NCI-H446 (cell line): ENCODE results near the gene C2orf72.
"Not testable (repeated sequence)": the region's sequence is repeated elsewhere in the genome, so short reads cannot be mapped to it uniquely, and the experiment has no call there.

Experiments used
- DNase-seq, 2 experiments: peaks; one replicate each; lab custom pipeline; 2025; lab: John Stamatoyannopoulos, UW

Gene C2orf72

GRCh38 chr2:231037202-231037730, at the start of gene C2orf72:
TSS of gene C2orf72 (plus strand) at chr2:231037523. CDS start at chr2:231037566, 43 bp downstream.
- DNase-seq: no peak

- DNase-seq: no peak
These were observed 47.6 kb upstream of the C2orf72 start for GRCh38 chr2:230989731-230990130.

GRCh38 chr2:230990131-230990898, 47.0 kb upstream of the C2orf72 start:
- no peak for DNase-seq

GRCh38 chr2:230990899-230991150, 46.5 kb upstream of the C2orf72 start:
- DNase-seq: no peak

- no peak for DNase-seq
These were observed 45.7 kb upstream of the C2orf72 start for GRCh38 chr2:230991598-230991997.

- no peak for DNase-seq
These were observed 41.5 kb upstream of the C2orf72 start, which contains the start of gene SPATA3 for GRCh38 chr2:230995821-230996220. TSS of gene SPATA3 (plus strand) at chr2:230996121. CDS start at chr2:230996234, 113 bp downstream.

GRCh38 chr2:230996661-230997060, 40.7 kb upstream of the C2orf72 start:
- no peak for DNase-seq

- no peak for DNase-seq
These were observed 38.4 kb upstream of the C2orf72 start for GRCh38 chr2:230998882-230999281.

GRCh38 chr2:230999477-230999876, 37.8 kb upstream of the C2orf72 start:
- no peak for DNase-seq

- no peak for DNase-seq
These were observed 37.0 kb upstream of the C2orf72 start for GRCh38 chr2:231000211-231000904.

- DNase-seq: no peak
These were observed 36.3 kb upstream of the C2orf72 start for GRCh38 chr2:231001036-231001435.

- DNase-seq: no peak
These were observed 35.4 kb upstream of the C2orf72 start for GRCh38 chr2:231001921-231002320.

GRCh38 chr2:231002641-231003040, 34.7 kb upstream of the C2orf72 start:
- no peak for DNase-seq

GRCh38 chr2:231003186-231003585, 34.1 kb upstream of the C2orf72 start:
- no peak for DNase-seq

GRCh38 chr2:231004930-231005329, 32.4 kb upstream of the C2orf72 start:
- not testable (repeated sequence) for DNase-seq

GRCh38 chr2:231007286-231008098, 29.8 kb upstream of the C2orf72 start:
- DNase-seq: no peak

GRCh38 chr2:231008131-231008530, 29.2 kb upstream of the C2orf72 start:
- DNase-seq: no peak

- DNase-seq: no peak
These were observed 27.9 kb upstream of the C2orf72 start for GRCh38 chr2:231009236-231009919.

- no peak for DNase-seq
These were observed 27.1 kb upstream of the C2orf72 start for GRCh38 chr2:231010201-231010730.

GRCh38 chr2:231011526-231011925, 25.8 kb upstream of the C2orf72 start:
- no peak for DNase-seq

- DNase-seq: no peak
These were observed 24.9 kb upstream of the C2orf72 start for GRCh38 chr2:231012463-231012862.

GRCh38 chr2:231013820-231014219, 23.5 kb upstream of the C2orf72 start:
- no peak for DNase-seq
